GM20431 (cell line): ENCODE results near the gene SEZ6L2.
"Not testable (repeated sequence)": the region's sequence is repeated elsewhere in the genome, so short reads cannot be mapped to it uniquely, and the experiment has no call there.

Experiments used
- in situ Hi-C: fragments of 300-500 bp; cut with MseI, MboI; formaldehyde crosslinking; loops from one replicate; pipeline ENCODE4 v1.15.0; 2020; ENCODE audit warnings: low sequenced_read_pairs; ENCODE audit not compliant: unreplicated experiment

Gene SEZ6L2

DNA sequence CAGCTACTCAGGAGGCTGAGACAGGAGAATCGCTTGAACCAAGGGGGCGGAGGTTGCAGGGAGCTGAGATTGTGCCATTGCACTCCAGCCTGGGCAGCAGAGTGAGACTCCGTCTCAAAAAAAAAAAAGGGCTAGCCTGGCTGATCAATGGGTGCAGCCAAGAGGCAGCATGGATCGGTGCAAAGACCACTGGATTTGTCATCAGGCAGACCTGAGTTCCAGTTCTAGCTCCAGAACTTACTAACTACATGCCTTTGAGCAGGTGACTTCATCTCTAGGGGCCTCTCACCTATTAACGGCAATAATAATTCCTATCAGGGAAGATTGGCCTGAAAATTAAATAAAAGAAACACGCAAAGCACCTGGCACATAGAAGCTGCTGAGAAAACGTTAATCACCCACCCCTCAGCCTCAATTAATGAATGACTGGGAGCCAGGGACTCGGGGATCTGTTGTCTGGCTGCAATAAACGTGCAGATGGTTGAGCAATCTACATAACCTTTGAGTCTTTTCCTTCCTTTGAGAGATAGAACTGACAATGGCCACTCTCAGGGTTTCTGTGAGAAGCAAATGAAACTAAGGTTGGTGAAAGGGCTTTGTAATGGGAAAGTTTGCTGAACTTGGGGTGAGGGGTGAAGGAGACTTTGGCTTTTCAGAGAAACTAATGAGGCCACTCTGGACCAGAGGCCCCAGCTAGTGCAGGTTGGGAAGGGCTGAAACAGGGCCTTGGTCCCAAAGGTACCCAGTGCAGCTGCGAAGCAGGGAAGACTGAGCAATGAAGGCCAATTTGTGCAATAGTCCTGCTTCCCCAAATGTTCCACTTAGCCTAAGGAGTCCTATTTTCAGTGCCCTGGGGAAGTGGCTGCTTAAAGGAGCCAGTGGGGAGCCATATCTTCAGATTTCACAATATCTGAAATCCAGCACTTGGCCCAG lies 7.6 kb downstream of the SEZ6L2 start:
- in situ Hi-C loops: no loop called here

GRCh38 chr16:29889372-29889771 lies 10.0 kb downstream of the SEZ6L2 start:
- in situ Hi-C loops: not testable (repeated sequence)

DNA sequence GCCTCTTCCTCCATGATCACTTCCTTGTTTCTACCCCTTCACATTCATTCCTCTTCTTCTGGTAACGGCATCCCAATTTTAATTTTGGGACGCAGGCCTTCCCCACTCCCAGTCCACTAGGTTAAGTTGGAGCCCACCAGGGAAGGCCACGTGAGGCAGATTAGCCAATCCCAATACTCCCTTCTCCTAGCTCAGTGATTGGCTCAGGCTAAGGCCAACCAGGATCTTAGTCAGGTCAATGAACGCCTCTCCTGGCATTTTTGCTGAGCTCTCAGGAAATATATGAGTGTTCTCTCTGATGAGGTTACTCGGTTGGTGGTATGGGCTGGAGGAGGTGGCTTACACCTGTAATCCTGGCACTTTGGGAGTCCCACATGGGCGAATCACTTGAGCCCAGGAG lies 15.4 kb downstream of the SEZ6L2 start:
- in situ Hi-C loops: no loop called here

DNA sequence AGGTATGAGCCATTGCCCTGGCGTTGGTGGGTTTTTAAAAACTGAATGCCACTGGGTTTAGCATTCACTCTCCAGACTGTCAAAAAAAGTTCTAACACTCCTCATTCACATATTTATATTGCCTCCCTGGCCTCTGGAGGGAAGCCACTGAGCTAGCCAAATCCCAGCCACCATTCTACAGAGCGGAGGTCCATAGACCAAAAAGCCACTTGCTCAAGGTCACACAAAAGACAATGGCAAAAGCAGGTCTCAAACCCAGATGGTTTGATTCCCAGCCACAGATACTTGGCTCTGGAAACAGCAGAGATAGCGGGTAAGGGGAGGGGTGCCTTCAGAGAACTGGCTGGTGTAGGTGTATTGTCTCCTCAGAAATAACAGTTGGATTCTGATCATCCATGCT lies 18.3 kb downstream of the SEZ6L2 start:
- in situ Hi-C loops: no loop called here

GRCh38 chr16:29878172-29878571 lies 21.2 kb downstream of the SEZ6L2 start:
- in situ Hi-C loops: loop anchor here (10.0 kb wide), 1 partner anchor 63 kb away; the partner anchor contains the start of genes PAGR1 and PRRT2

DNA sequence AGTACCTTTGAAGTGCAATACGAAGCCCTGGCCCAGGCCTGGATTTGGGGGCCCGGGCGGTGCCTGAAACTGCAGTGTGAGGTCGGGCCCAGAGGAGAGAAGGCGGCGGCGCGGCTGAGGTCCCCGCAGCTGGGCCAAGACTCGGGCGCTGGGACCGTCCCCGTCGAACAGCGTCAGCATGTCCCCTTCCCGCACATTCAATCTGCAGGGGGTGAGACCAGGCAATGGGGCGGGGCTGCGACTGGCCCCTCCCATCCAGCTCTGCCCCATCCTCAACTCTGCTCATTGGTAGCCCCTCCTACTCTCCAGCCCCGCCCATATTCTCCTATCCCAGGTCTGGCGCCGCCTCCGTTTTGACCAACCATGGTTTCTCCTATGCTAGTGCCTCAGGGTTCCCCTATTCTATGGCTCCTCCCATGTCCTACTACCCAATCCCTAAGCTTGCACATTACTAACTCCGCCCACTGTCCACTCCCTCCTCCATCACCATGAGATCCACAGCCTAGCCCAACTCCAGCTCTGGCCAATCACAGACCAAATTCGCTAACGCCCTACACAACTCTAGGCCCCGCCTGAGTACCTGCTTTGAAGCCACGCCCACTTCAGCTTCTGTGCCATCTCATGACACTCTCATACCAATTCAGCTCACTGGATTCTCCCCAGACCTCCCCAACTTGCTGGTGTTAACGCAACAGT lies 21.9 kb downstream of the SEZ6L2 start:
- in situ Hi-C loops: loop anchor here (10.0 kb wide), 1 partner anchor 63 kb away; the partner anchor contains the start of genes PAGR1 and PRRT2

DNA sequence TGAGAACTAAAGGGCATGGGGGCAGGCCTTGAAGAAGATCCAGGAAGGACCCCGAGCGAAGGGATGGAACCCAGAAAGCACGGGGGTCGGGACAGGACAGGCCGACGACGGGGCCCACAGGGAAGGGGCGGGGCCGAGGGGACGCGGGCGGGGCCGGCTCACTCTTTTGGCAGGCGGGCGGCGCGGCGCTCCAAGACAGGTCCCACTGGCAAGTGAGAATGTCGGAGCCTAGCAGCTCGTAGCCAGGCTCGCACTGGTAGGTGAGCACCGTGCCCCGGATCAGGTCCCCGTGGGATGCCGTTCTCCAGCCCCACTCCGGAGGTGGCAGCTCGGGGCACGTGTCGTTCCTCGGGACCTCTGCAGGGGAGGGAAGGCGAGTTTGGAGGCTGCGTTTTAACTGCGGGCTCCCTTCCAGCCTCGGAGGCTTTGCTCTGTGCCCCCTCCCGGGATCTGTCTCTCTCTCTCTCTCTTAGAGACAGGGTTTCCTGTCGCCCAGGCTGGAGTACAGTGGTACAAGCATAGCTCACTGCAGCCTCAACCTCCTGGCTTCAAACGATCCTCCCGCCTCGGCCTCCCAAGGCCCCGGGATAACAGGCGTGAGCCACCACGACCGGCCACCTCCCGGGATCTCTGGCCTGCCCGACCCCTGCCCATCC lies 22.6 kb downstream of the SEZ6L2 start:
- in situ Hi-C loops: loop anchor here (10.0 kb wide), 1 partner anchor 62 kb away; the partner anchor contains the start of genes PAGR1 and PRRT2

DNA sequence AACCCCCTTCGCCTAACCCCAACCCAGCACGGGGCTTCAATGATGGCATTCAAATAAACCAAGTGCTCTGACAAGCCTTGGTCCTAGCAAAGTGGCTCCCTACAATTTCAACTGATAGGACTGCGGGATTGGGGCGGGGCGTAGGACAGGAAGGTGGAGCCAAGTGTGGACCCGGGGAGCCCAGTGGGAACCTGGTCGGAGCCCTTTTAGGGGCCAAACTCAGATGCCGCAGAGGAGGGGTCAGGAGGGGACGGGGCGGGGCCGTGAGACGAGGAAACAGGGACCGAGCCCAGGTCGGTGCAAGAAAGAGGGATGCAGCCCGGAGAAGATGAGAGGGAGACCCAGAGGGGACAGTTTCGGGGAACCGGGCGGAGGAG lies 23.1 kb downstream of the SEZ6L2 start:
- in situ Hi-C loops: loop anchor here (10.0 kb wide), 1 partner anchor 61 kb away; the partner anchor contains the start of genes PAGR1 and PRRT2

DNA sequence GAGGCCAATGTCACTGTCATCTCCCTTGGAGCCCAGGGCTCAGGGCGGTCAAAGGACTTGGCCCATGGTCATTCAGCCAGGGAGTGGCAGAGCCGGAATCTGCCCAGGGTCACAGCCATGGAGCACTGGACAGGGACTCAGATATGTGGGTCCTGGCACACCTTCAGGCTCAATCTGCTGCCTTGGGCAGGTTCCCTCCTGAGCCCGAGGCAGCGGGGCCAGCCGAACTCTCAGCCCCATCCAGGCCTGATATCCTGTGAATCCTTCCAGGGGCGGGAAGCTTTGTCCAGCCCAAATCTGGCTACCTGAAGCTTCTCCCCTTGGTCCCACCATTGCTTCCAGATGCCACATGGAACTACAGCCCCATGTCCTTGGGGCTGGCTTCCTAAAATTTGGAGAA lies 24.1 kb downstream of the SEZ6L2 start:
- in situ Hi-C loops: loop anchor here (10.0 kb wide), 1 partner anchor 60 kb away; the partner anchor contains the start of genes PAGR1 and PRRT2

GRCh38 chr16:29873319-29873718 lies 26.0 kb downstream of the SEZ6L2 start:
- in situ Hi-C loops: loop anchor here (10.0 kb wide), 1 partner anchor 59 kb away; the partner anchor contains the start of genes PAGR1 and PRRT2

GRCh38 chr16:29871822-29872546 lies 27.4 kb downstream of the SEZ6L2 start:
- in situ Hi-C loops: loop anchor here (10.0 kb wide), 1 partner anchor 57 kb away; the partner anchor contains the start of genes PAGR1 and PRRT2

GRCh38 chr16:29869067-29869466 lies 30.3 kb downstream of the SEZ6L2 start:
- in situ Hi-C loops: not testable (repeated sequence)

DNA sequence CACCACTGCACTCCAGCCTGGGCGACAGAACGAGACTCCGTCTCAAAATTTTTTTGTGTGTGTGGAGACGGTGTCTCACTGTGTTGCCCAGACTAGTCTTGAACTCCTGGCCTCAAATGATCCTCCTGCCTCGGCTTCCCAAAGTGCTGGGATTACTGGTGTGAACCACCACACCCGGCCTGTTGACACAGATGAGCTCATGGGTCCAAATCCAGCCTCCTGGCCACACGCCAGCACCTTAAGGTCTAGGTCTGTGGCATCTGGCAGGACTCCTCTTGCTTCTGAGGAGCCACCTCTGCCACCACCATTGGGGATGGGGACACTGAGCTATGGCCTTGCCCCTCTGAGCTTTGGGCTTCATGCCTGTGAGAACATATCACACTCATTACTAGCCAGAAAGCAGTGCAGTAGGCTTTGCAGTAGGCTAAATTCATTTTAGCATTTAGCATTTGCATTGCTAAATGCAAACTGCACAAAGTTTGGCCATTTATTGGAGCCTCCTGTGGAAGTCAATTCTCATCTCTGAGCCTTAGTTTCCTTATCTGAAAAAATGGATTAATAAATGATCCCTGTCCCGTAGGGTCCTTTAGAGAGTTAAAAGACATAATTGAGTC lies 30.8 kb downstream of the SEZ6L2 start:
- in situ Hi-C loops: no loop called here

- in situ Hi-C loops: no loop called here
Measured at GRCh38 chr16:29864205-29864604, 35.1 kb downstream of the SEZ6L2 start.

DNA sequence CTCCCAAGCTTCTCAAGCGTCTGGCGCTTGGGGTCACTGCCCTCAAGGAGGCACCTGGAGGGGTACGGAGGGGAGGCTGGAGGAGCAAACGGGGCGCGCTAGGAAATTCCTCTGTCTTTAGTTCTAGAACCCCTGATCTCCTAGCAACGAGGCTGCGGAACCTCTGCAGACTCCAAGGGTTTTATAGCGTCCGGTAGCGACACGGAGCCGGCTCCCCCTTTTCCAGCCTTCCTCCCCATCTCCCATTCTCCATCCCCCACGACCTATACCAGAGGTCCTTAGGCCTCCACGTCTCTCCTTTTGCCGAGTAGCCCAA lies 35.7 kb downstream of the SEZ6L2 start:
- in situ Hi-C loops: no loop called here

DNA sequence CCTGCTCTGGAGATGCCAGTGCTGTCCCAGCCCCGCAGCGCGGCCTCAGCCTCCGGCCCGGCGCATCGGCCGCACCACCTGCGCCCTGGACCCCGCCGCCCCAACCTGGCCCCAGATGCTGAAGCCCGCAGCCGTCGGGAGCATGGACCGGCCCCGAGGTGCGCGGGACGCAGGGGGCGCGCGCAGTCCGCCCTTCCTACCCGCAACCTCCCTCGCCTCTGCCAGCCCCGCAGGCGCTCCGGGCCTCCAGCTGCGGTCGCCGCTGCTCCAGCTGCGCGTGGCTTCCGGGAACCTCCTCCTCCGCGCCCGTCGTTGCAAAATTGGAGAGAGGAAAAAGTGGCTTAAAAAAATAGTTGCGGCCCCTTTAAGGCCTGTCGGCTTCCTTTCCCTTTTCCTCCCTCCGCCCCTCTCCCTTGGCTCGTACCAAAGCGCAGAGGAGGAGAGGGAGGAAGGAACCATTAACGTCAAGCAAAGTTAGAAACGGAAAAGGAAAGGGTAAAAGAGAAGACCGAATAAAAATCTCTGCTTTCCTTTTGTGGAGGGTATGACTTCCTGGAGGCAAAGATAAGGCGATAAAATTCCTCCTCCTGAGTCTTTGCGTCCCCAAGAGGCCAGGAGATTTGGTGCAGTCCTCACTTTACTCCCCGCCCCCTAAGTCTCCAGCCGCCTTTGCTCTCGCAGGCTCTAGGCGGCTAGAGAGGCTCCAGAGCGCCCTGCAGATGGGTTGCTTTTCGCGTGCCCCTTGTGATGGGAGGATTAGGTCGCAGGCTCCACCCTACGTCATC lies 36.3 kb downstream of the SEZ6L2 start, which contains the start of gene CDIPT:
CDIPT (minus strand) TSS at position 343 of the 785 bp plus-strand sequence. CDS start 369 bp downstream, outside the sequence.
- in situ Hi-C loops: no loop called here

DNA sequence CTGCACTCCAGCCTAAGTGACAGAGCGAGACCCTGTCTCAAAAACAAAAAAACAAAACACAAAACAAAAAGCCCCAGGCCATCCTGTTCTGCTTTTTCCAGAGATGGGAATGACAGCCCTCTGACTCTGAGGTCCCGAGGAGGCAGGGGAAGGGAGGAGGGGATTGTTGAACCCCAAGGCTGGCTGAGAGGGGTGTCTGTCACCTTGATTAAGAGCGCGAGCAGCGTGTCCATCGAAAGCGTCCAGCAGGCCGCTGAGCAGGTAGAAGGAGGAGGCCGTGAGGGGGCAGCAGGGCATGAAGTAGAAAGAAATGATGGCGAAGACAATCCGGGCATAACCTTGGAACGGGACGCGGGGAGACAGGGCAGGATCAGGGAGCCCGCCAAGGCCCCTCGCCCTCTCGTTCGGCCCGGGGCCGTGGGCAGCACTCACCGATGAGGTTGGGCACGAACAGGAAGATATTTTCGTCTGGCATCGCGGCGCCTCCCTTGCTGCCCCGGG lies 36.9 kb downstream of the SEZ6L2 start:
- in situ Hi-C loops: no loop called here

DNA sequence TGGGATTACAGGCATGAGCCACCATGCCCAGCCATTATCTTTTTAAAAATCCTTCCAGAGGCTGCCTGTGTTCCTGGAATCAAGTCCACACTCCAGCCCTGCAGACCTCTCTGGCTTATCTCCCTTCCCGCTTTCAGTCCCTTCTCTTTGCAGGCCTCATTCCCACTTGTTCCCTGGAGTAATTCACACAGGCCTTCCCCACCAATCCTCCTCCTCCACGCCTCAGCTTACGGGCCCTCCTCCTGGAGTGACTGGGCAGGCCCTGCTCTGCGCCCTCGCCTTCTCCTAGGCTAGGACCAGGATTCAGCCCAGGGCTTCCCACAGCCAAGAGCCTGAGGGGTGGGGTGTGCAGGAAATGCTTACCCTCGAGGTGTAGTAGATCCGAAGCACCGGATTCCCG lies 39.1 kb downstream of the SEZ6L2 start:
- in situ Hi-C loops: no loop called here
